Activated naive CD4-positive, alpha-beta T cell treated with Interleukin-2 at 50 U/mL for 16 hours (primary cell): ENCODE results near the gene RIBC2.

Source experiments
- DNase-seq: peaks from one replicate; pipeline ENCODE4 v3.0.0-alpha.2; 2020

The RIBC2 gene

GRCh38 chr22:45475851-45476514, 62.5 kb downstream of the RIBC2 start:
- DNase-seq, result no peak

- DNase-seq, result no peak
Measured at GRCh38 chr22:45476814-45477213, 63.3 kb downstream of the RIBC2 start.

- no peak for DNase-seq
Measured at GRCh38 chr22:45477366-45478107, 64.0 kb downstream of the RIBC2 start.

DNA sequence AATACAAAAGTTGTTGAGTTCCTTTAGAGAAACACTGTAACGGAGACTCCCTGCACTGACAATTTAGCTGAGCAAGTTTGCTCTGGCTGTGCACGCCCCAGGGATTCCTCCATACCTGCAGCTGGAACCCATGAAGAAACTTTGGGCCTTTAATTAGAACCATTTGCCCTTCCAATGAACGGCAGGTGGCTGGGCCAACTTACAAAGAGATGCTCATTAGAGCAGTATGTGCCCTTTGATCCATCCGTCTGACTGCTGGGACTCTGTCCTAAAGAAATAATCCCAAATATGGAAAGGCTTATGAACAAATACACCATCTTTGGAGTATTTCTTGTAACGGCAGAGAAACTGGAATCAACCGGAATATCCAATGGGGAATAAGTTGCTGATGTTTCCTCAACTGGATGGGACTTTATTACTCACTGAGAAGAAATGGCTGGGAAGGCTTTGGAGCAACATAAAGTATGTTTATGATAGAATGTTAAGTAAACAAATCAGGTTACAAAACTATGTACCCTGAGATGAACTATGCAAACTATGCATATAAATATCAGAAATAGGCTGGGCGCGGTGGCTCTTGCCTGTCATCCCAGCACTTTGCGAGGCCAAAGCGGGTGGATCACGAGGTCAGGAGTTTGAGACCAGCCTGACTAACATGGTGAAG, 64.7 kb downstream of the RIBC2 start:
- DNase-seq, result no peak

- no peak for DNase-seq
Measured at GRCh38 chr22:45480717-45481116, 67.2 kb downstream of the RIBC2 start.

GRCh38 chr22:45481661-45482060, 68.2 kb downstream of the RIBC2 start:
- no peak for DNase-seq
